Heart left ventricle (tissue), 13 donors: Measurements from ENCODE around the gene MVB12B.

Experiments
- POLR2A ChIP-seq, 2 donors: fragments of 450-650 bp; IDR thresholded peaks; one replicate each; pipeline ENCODE4 v1.6.1; 2017; ENCODE audit warnings: antibody characterized with exemption in 2 of 2, mild to moderate bottlenecking in 2 of 2, moderate library complexity in 2 of 2
- TF ChIP-seq, protein P1 (sequence below), 12 donors: fragments of 200-600 bp; sonication (generic) in 4 of 12; IDR thresholded peaks; one replicate each; pipeline versions ENCODE4 v1.5.0 to v1.8.0; 2018 to 2022; ENCODE audit warnings: antibody characterized with exemption in 12 of 12, mild to moderate bottlenecking in 5 of 12
- donor health status: ischemic (EF 13 %, LVEDD 7.1; RV severe dilation, severe dysfunction).
- donor health status: DM: no; HTN: yes; CAD: no.
- donor health status: DM: no; HTN: no; CAD: no.
- donor health status: ischemic (EF 25% LVEDD 6.9; RV normal size, moderate dysfunction).
- donor health status: ischemic (EF 25% LVEDD 5.7; RV mildly dilated, moderate dysfunction).
- donor health status: ischemic (EF 35%, LVEDD 5.7; RV mildly dilated, moderate dysfunction).
- donor health status: nonischemic (EF 11% LVEDD 7.7; RV severe dilation, severe dysfunction).
- donor health status: DM: yes; HTN: yes; CAD: no.
- donor health status: PGD.
- donor health status: ischemic (EF 29% LVEDD 5.4; RV normal size, mild dysfunction).
- donor health status: nonischemic (EF 23%, LVEDD 6.1; RV moderate dilation, normal function).

DNA sequence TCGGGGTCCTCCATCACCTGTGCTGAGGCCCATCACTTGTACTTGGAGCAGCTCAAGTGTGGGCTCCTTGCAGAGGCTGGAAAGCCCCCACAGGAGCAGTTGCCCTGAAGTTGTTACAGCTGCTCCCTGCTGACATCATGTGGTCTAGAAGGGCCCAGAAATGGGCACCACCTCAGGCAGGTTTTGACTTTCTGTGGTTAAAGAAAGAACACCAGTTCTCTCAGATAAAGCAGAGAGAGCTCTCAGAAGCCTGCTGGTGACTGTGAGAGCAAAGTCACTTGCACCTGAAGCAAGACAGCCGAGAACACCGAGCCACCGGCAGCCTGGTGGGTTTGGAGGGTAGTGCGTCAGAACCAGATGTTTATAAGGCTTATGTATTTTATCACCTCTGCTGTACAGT, 70.4 kb downstream of the MVB12B start:
- TF ChIP-seq, protein P1, sequence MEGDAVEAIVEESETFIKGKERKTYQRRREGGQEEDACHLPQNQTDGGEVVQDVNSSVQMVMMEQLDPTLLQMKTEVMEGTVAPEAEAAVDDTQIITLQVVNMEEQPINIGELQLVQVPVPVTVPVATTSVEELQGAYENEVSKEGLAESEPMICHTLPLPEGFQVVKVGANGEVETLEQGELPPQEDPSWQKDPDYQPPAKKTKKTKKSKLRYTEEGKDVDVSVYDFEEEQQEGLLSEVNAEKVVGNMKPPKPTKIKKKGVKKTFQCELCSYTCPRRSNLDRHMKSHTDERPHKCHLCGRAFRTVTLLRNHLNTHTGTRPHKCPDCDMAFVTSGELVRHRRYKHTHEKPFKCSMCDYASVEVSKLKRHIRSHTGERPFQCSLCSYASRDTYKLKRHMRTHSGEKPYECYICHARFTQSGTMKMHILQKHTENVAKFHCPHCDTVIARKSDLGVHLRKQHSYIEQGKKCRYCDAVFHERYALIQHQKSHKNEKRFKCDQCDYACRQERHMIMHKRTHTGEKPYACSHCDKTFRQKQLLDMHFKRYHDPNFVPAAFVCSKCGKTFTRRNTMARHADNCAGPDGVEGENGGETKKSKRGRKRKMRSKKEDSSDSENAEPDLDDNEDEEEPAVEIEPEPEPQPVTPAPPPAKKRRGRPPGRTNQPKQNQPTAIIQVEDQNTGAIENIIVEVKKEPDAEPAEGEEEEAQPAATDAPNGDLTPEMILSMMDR (IDR thresholded peaks at IDR 0.05) = no peak
- no peak for TF ChIP-seq POLR2A (IDR thresholded peaks at IDR 0.05)
